Measurements from ENCODE around the gene KIAA1586. TPM values are rescaled to one million over a fixed set of nuclear protein-coding genes. Genes with fewer than 3 reads are reported as not detected.
A peak's percentile ranks its signal among the peaks of the same experiment; 100 is the strongest.

The KIAA1586 gene
- total and polyA plus RNA-seq, 7 experiments from 2014 or later: 7.9 to 21.5 (median 14.6) TPM

DNA sequence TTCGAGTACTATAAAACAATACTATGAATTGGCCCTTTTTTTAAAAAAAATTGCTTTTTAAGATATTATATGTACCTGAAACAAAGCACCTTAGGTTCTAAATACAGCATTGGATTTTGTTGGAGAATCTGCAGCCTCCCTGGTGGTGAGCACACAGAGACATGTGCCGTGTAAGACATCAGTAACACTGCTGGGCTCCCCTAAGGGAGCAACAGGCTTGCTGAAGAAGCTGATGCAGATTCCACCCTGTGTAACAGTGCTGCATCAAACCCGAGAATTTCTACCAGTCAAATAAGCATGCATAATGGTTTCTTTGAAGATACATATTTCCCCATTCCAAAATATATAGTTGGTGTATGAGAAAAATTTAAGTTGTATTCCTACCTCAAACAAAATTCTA lies 17.4 kb downstream of the KIAA1586 start:
- H3K4me3 Mint-ChIP-seq: no peak overlapping the region
- intact Hi-C loops (cut with micrococcal nuclease): no loop called here
- POLR2A ChIA-PET: no interaction called here
- Histone ChIP-seq H3K36me3 (ENCODE audit: control insufficient read depth in 2 of 3, insufficient read depth in 3 of 3, low read length in 3 of 3) (peaks cover 0 to 11% (median 0%) of the 10 kb centered on the region in 3 experiments), H3K9me3 (ENCODE audit: control insufficient read depth in 2 of 3, low read length in 3 of 3) (no peaks in the 10 kb centered on the region), H3K27me3 (ENCODE audit: control insufficient read depth in 2 of 2, insufficient read depth in 2 of 2, low read length in 2 of 2) (no peaks in the 10 kb centered on the region), H3K4me3 (ENCODE audit: low read length) (no peak overlapping the region), H3K27ac (ENCODE audit: low read depth, low read length) (no peak overlapping the region), H3K4me1 (ENCODE audit: control insufficient read depth in 2 of 2, insufficient read depth in 2 of 2, low read length in 2 of 2) (no peaks in the 10 kb centered on the region)
- H3K27me3 Mint-ChIP-seq: no peaks in the 10 kb centered on the region
- no peak overlapping the region for H3K27ac Mint-ChIP-seq
- DNase-seq (no peak), ATAC-seq (no peak)
- peaks cover 0 to 8% (median 0%) of the 10 kb centered on the region in 7 donors for H3K4me1 Mint-ChIP-seq
- CTCF ChIA-PET: no interaction called here
- H3K9me3 Mint-ChIP-seq: no peaks in the 10 kb centered on the region
- H3K36me3 Mint-ChIP-seq: peaks cover 0 to 43% (median 21%) of the 10 kb centered on the region in 5 donors

DNA sequence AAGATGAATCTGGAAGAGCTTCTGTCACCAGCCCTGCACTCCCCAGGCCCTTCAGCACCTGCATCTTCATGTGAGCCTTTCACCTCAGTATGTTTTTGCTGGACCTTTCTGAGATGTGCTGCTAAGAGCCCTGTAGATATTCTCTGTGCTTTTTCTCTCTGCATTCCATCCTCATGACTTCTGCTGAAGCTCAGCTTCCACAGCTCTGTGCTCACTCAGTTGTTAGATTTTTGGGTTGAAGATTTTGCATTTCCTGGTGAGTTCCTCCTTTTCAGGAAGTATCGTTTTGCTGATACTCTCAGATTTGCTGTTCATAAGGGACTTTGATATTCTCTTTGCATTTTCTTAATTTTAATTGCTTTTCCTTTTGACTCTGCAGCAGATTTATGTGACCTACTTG lies 18.3 kb downstream of the KIAA1586 start:
- no peaks in the 10 kb centered on the region for H3K27me3 Mint-ChIP-seq
- H3K9me3 ChIP-seq (ENCODE audit: control insufficient read depth in 2 of 3, low read length in 3 of 3): no peaks in the 10 kb centered on the region
- peaks cover 0 to 8% (median 0%) of the 10 kb centered on the region in 7 donors for H3K4me1 Mint-ChIP-seq
- no peak overlapping the region for H3K4me3 Mint-ChIP-seq
- ChIA-PET POLR2A (no interaction called here), CTCF (no interaction called here)
- H3K4me1 ChIP-seq (ENCODE audit: control insufficient read depth in 2 of 2, insufficient read depth in 2 of 2, low read length in 2 of 2): no peaks in the 10 kb centered on the region
- H3K9me3 Mint-ChIP-seq: no peaks in the 10 kb centered on the region
- peak overlapping the region in 1 of 9 donors; percentile 14 for H3K27ac Mint-ChIP-seq
- no peak for DNase-seq
- no peaks in the 10 kb centered on the region for H3K27me3 ChIP-seq (ENCODE audit: control insufficient read depth in 2 of 2, insufficient read depth in 2 of 2, low read length in 2 of 2)
- no peak overlapping the region for H3K27ac ChIP-seq (ENCODE audit: low read depth, low read length)
- H3K36me3 ChIP-seq (ENCODE audit: control insufficient read depth in 2 of 3, insufficient read depth in 3 of 3, low read length in 3 of 3): peaks cover 0 to 11% (median 0%) of the 10 kb centered on the region in 3 experiments
- ATAC-seq: no peak
- intact Hi-C loops (cut with micrococcal nuclease): no loop called here
- H3K36me3 Mint-ChIP-seq: peaks cover 0 to 39% (median 18%) of the 10 kb centered on the region in 5 donors
- H3K4me3 ChIP-seq (ENCODE audit: low read length): no peak overlapping the region

DNA sequence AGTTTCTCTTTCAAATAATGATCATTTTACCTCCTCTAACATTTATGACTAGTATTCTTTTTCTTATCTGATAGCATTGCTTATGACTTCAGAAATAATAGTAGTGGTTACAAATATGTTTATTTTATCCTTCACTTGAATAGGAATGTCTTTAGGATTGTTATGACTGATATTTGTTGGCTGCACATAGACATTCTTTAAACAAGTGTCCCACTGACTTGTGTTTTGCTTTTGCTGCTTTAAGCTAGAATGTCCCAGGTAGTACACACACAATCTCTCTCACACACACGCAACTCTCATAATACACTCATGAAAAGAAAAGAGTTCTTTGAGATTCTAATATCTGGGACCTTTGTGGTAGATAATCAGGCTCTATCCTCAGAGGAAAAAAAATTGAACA lies 21.6 kb downstream of the KIAA1586 start:
- Histone ChIP-seq H3K9me3 (ENCODE audit: control insufficient read depth in 2 of 3, low read length in 3 of 3) (no peaks in the 10 kb centered on the region), H3K4me3 (ENCODE audit: low read length) (no peak overlapping the region), H3K27ac (ENCODE audit: low read depth, low read length) (no peak overlapping the region), H3K27me3 (ENCODE audit: control insufficient read depth in 2 of 2, insufficient read depth in 2 of 2, low read length in 2 of 2) (no peaks in the 10 kb centered on the region), H3K4me1 (ENCODE audit: control insufficient read depth in 2 of 2, insufficient read depth in 2 of 2, low read length in 2 of 2) (no peaks in the 10 kb centered on the region), H3K36me3 (ENCODE audit: control insufficient read depth in 2 of 3, insufficient read depth in 3 of 3, low read length in 3 of 3) (peaks cover 0 to 11% (median 0%) of the 10 kb centered on the region in 3 experiments)
- H3K27ac Mint-ChIP-seq: no peak overlapping the region
- intact Hi-C loops (cut with micrococcal nuclease): no loop called here
- H3K4me1 Mint-ChIP-seq: peaks cover 0 to 7% (median 0%) of the 10 kb centered on the region in 7 donors
- peaks cover 0 to 20% (median 10%) of the 10 kb centered on the region in 5 donors for H3K36me3 Mint-ChIP-seq
- ChIA-PET CTCF (no interaction called here), POLR2A (no interaction called here)
- no peak overlapping the region for H3K4me3 Mint-ChIP-seq
- no peaks in the 10 kb centered on the region for H3K9me3 Mint-ChIP-seq
- H3K27me3 Mint-ChIP-seq: no peaks in the 10 kb centered on the region
- ATAC-seq (no peak), DNase-seq (no peak)

DNA sequence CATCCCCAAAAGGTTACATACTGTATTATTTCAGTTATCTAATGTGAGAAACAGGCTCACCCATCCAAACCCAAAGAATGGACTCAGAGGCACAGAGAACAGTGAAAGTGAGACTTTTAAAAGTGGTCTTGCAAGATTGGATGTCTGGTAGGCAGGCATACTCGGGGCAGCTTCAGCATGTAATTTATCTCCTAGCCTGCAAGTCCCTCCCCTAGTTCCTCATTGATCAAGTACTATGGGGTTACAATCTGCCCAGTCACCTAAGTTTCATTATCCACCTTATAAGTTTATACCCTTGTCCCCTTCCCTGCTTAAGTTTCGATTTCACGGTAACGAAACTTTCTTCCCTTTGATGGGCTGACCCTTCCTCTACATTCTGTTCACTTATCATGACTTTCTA lies 22.7 kb downstream of the KIAA1586 start:
- POLR2A ChIA-PET: no interaction called here
- Histone ChIP-seq H3K27ac (ENCODE audit: low read depth, low read length) (no peak overlapping the region), H3K36me3 (ENCODE audit: control insufficient read depth in 2 of 3, insufficient read depth in 3 of 3, low read length in 3 of 3) (peaks cover 0 to 11% (median 0%) of the 10 kb centered on the region in 3 experiments), H3K4me1 (ENCODE audit: control insufficient read depth in 2 of 2, insufficient read depth in 2 of 2, low read length in 2 of 2) (no peaks in the 10 kb centered on the region), H3K27me3 (ENCODE audit: control insufficient read depth in 2 of 2, insufficient read depth in 2 of 2, low read length in 2 of 2) (no peaks in the 10 kb centered on the region), H3K9me3 (ENCODE audit: control insufficient read depth in 2 of 3, low read length in 3 of 3) (no peaks in the 10 kb centered on the region), H3K4me3 (ENCODE audit: low read length) (no peak overlapping the region)
- Mint-ChIP-seq H3K4me1 (peaks cover 0 to 7% (median 0%) of the 10 kb centered on the region in 7 donors), H3K27me3 (no peaks in the 10 kb centered on the region), H3K27ac (no peak overlapping the region), H3K36me3 (peaks cover 5 to 28% (median 14%) of the 10 kb centered on the region in 5 donors), H3K4me3 (no peak overlapping the region), H3K9me3 (no peaks in the 10 kb centered on the region)
- intact Hi-C loops (cut with micrococcal nuclease): no loop called here
- DNase-seq (no peak), ATAC-seq (no peak)
- CTCF ChIA-PET: no interaction called here

DNA sequence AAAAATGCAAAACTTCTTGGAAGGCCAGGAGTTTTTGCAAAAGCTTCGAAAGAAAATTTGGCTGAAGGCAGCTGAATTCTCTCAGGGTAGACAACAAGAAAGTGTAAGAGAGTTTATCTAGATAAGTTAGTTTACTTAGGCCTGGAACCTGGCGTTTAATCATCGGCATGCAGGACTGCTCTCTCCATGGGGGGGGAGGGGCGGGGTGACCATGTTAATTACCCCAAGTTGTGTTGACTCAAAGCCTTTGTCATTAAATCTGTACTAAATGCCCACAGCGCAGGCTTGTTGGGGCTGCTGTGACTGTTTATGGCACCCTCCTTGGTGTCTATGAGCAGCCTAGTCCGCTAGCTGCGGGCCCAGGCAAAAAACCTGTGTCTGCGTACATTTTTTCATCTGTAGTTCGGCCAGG lies 23.4 kb downstream of the KIAA1586 start:
- H3K27ac Mint-ChIP-seq: no peak overlapping the region
- no peak for ATAC-seq
- POLR2A ChIA-PET: no interaction called here
- no peaks in the 10 kb centered on the region for H3K9me3 ChIP-seq (ENCODE audit: control insufficient read depth in 2 of 3, low read length in 3 of 3)
- H3K36me3 ChIP-seq (ENCODE audit: control insufficient read depth in 2 of 3, insufficient read depth in 3 of 3, low read length in 3 of 3): peaks cover 0 to 5% (median 0%) of the 10 kb centered on the region in 3 experiments
- no peak overlapping the region for H3K4me3 Mint-ChIP-seq
- no peaks in the 10 kb centered on the region for H3K27me3 Mint-ChIP-seq
- CTCF ChIA-PET: no interaction called here
- H3K9me3 Mint-ChIP-seq: peaks cover 0 to 2% (median 0%) of the 10 kb centered on the region in 11 donors
- peaks cover 5 to 26% (median 11%) of the 10 kb centered on the region in 5 donors for H3K36me3 Mint-ChIP-seq
- intact Hi-C loops (cut with micrococcal nuclease): no loop called here
- no peak for DNase-seq
- no peak overlapping the region for H3K27ac ChIP-seq (ENCODE audit: low read depth, low read length)
- peaks cover 0 to 3% (median 0%) of the 10 kb centered on the region in 7 donors for H3K4me1 Mint-ChIP-seq
- no peaks in the 10 kb centered on the region for H3K4me1 ChIP-seq (ENCODE audit: control insufficient read depth in 2 of 2, insufficient read depth in 2 of 2, low read length in 2 of 2)
- H3K27me3 ChIP-seq (ENCODE audit: control insufficient read depth in 2 of 2, insufficient read depth in 2 of 2, low read length in 2 of 2): no peaks in the 10 kb centered on the region
- no peak overlapping the region for H3K4me3 ChIP-seq (ENCODE audit: low read length)

DNA sequence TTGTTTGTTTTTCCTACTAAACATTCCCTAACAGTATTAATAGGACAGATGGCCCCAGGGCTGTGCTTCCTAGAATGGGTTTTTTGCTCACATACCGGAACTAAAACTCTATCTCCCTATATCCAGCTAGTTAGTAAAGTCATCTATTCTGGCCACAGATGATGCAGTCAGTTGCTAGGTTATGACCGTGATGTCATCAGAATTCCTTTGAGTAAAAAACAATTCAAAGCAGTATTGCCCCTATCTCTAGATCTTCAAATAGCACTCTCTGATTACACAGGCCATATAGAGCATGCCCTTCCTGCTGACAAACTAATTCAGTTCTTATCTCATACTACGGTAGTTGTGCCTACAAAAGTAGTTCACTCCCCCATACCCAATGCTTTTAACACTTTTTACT lies 25.6 kb downstream of the KIAA1586 start:
- no peak overlapping the region for H3K4me3 Mint-ChIP-seq
- no peak overlapping the region for H3K4me3 ChIP-seq (ENCODE audit: low read length)
- no peaks in the 10 kb centered on the region for H3K27me3 ChIP-seq (ENCODE audit: control insufficient read depth in 2 of 2, insufficient read depth in 2 of 2, low read length in 2 of 2)
- no peak overlapping the region for H3K27ac ChIP-seq (ENCODE audit: low read depth, low read length)
- CTCF ChIA-PET: no interaction called here
- ATAC-seq (no peak), DNase-seq (no peak)
- no peaks in the 10 kb centered on the region for H3K36me3 ChIP-seq (ENCODE audit: control insufficient read depth in 2 of 3, insufficient read depth in 3 of 3, low read length in 3 of 3)
- no peaks in the 10 kb centered on the region for H3K4me1 ChIP-seq (ENCODE audit: control insufficient read depth in 2 of 2, insufficient read depth in 2 of 2, low read length in 2 of 2)
- no peaks in the 10 kb centered on the region for H3K27me3 Mint-ChIP-seq
- H3K9me3 ChIP-seq (ENCODE audit: control insufficient read depth in 2 of 3, low read length in 3 of 3): no peaks in the 10 kb centered on the region
- intact Hi-C loops (cut with micrococcal nuclease): no loop called here
- peaks cover 5 to 25% (median 10%) of the 10 kb centered on the region in 5 donors for H3K36me3 Mint-ChIP-seq
- H3K9me3 Mint-ChIP-seq: peaks cover 0 to 5% (median 0%) of the 10 kb centered on the region in 11 donors
- H3K4me1 Mint-ChIP-seq: no peaks in the 10 kb centered on the region
- POLR2A ChIA-PET: no interaction called here
- H3K27ac Mint-ChIP-seq: no peak overlapping the region

DNA sequence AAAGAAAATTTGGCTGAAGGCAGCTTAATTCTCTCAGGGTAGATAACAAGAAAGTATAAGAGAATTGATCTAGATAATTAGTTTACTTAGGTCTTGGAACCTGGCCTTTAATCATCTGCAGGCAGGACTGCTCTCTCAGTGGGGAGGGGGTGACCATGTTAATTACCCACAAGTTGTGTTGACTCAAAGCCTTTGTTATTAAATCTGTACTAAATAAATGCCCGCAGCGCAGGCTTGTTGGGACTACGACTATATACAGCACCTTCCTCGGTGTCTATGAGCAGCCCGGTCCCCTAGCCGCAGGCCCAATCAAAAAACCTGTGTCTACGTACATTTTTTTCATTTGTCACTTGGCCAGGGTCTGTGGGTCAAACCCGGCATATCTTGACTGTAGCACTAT lies 27.9 kb downstream of the KIAA1586 start:
- H3K36me3 ChIP-seq (ENCODE audit: control insufficient read depth in 2 of 3, insufficient read depth in 3 of 3, low read length in 3 of 3): no peaks in the 10 kb centered on the region
- Mint-ChIP-seq H3K27me3 (no peaks in the 10 kb centered on the region), H3K4me1 (no peaks in the 10 kb centered on the region), H3K4me3 (no peak overlapping the region), H3K27ac (no peak overlapping the region), H3K36me3 (peaks cover 5 to 25% (median 13%) of the 10 kb centered on the region in 5 donors), H3K9me3 (peaks cover 0 to 5% (median 0%) of the 10 kb centered on the region in 11 donors)
- ATAC-seq (no peak), DNase-seq (no peak)
- intact Hi-C loops (cut with micrococcal nuclease): no loop called here
- no peak overlapping the region for H3K27ac ChIP-seq (ENCODE audit: low read depth, low read length)
- ChIA-PET CTCF (no interaction called here), POLR2A (no interaction called here)
- no peaks in the 10 kb centered on the region for H3K27me3 ChIP-seq (ENCODE audit: control insufficient read depth in 2 of 2, insufficient read depth in 2 of 2, low read length in 2 of 2)
- H3K4me1 ChIP-seq (ENCODE audit: control insufficient read depth in 2 of 2, insufficient read depth in 2 of 2, low read length in 2 of 2): no peaks in the 10 kb centered on the region
- no peak overlapping the region for H3K4me3 ChIP-seq (ENCODE audit: low read length)
- no peaks in the 10 kb centered on the region for H3K9me3 ChIP-seq (ENCODE audit: control insufficient read depth in 2 of 3, low read length in 3 of 3)

Data from naive thymus-derived CD4-positive, alpha-beta T cell (primary cell).